A549 (cell line): ENCODE data around the gene AIMP1. TPM values are rescaled to one million over a fixed set of nuclear protein-coding genes. Genes with fewer than 3 reads are reported as not detected.

Experiments used
- ATAC-seq, 2 experiments: fragments of 200-7000 bp in 1 of 2; fragments of >200 bp in 1 of 2; cut with Nextera tagmentation in 1 of 2; cut with Tn5 transposase in 1 of 2; 3 replicates each; pipeline versions ENCODE4 v1.8.0 to v1.9.1; 2018 to 2020; ENCODE audit warnings: mild to moderate bottlenecking in 1 of 2, moderate library complexity in 1 of 2
- CTCF ChIA-PET: fragments of 300-600 bp; sonication (Branson Sonifier 250); formaldehyde crosslinking; extraction: SDS; loops from one replicate; lab custom pipeline; 2021; ENCODE audit warnings: antibody characterized with exemption, inconsistent platforms; lab: Yijun Ruan, JAX
- POLR2A ChIA-PET: fragments of 350-600 bp; formaldehyde crosslinking; extraction: SDS; loops from one replicate; lab custom pipeline; 2021; ENCODE audit warnings: antibody characterized with exemption, inconsistent platforms; lab: Yijun Ruan, JAX
- DNase-seq, 2 experiments: peaks; one replicate each; pipeline versions ENCODE4 v3.0.0 to v3.0.0-alpha.2; 2011 to 2016; ENCODE audit warnings: low read depth in 1 of 2, low spot score in 1 of 2
- FAIRE-seq: peaks from 2 replicates; lab custom pipeline; 2011; peaks lifted over from hg19 to GRCh38; lab: Jason Lieb, UNC
- H3K27ac ChIP-seq, 2 experiments: fragments of >200 bp; sonication (Bioruptor Twin); formaldehyde crosslinking; 3 replicates each; pipeline ENCODE4 v1.5.1; 2016 to 2017
- H3K4me1 ChIP-seq: fragments of >200 bp; sonication (Bioruptor Twin); formaldehyde crosslinking; 3 replicates; pipeline ENCODE4 v1.6.1; 2016
- H3K4me2 ChIP-seq: fragments of >200 bp; sonication (Bioruptor Twin); formaldehyde crosslinking; 3 replicates; pipeline ENCODE4 v1.6.1; 2016
- H3K4me3 ChIP-seq: fragments of >200 bp; sonication (Bioruptor Twin); formaldehyde crosslinking; 3 replicates; pipeline ENCODE4 v1.5.1; 2016
- H3K9me3 ChIP-seq: fragments of >200 bp; sonication (Bioruptor Twin); formaldehyde crosslinking; 3 replicates; pipeline ENCODE4 v1.6.1; 2016
- BHLHE40 ChIP-seq: IDR thresholded peaks from 2 replicates; pipeline ENCODE4 v1.6.1; 2012; ENCODE audit warnings: low read depth, low read length, inconsistent platforms
- CBX2 ChIP-seq: fragments of 200-600 bp; sonication (generic); IDR thresholded peaks from 2 replicates; pipeline ENCODE4 v1.6.1; 2016; ENCODE audit warnings: low read depth, mild to moderate bottlenecking, borderline replicate concordance
- CBX8 ChIP-seq: fragments of 200-600 bp; sonication (generic); IDR thresholded peaks from 2 replicates; pipeline ENCODE4 v1.6.1; 2016
- CHD4 ChIP-seq: fragments of 200-600 bp; sonication (generic); IDR thresholded peaks from 2 replicates; pipeline ENCODE4 v1.6.1; 2016; ENCODE audit warnings: antibody characterized with exemption, mild to moderate bottlenecking, borderline replicate concordance
- E2F6 ChIP-seq: IDR thresholded peaks from 2 replicates; pipeline ENCODE4 v1.6.1; 2012; ENCODE audit warnings: low read depth, borderline replicate concordance
- ELK1 ChIP-seq: fragments of 150-350 bp; IDR thresholded peaks from 2 replicates; pipeline ENCODE4 v1.6.1; 2014; ENCODE audit warnings: low read depth, mild to moderate bottlenecking, low read length
- FOSL2 ChIP-seq, 2 experiments: fragments of 450-650 bp in 1 of 2; fragments of >200 bp in 1 of 2; sonication (Bioruptor Twin) in 1 of 2; formaldehyde crosslinking; IDR thresholded peaks; 2 replicates each; pipeline versions ENCODE4 v1.5.0 to v1.6.1; 2016 to 2020; ENCODE audit warnings: mild to moderate bottlenecking in 1 of 2, moderate library complexity in 1 of 2
- HDAC2 ChIP-seq: fragments of 200-600 bp; sonication (generic); IDR thresholded peaks from 2 replicates; pipeline ENCODE4 v1.6.1; 2016
- HOXA7 ChIP-seq: fragments of 250-450 bp; sonication (Bioruptor Pico); IDR thresholded peaks from 2 replicates; pipeline ENCODE4 v1.5.0; 2020; ENCODE audit warnings: mild to moderate bottlenecking, moderate library complexity
- JUN ChIP-seq, 2 experiments: fragments of >200 bp; sonication (Bioruptor Twin); formaldehyde crosslinking; IDR thresholded peaks; 2 replicates in 1 of 2; 3 replicates in 1 of 2; pipeline ENCODE4 v1.6.1; 2016 to 2017
- JUNB ChIP-seq: fragments of >200 bp; sonication (Bioruptor Twin); formaldehyde crosslinking; IDR thresholded peaks from 2 replicates; pipeline ENCODE4 v1.6.1; 2016
- KDM1A ChIP-seq: fragments of 200-600 bp; sonication (generic); IDR thresholded peaks from 2 replicates; pipeline ENCODE4 v1.6.1; 2016; ENCODE audit warnings: low read depth, mild to moderate bottlenecking
- KDM5A ChIP-seq: fragments of 200-600 bp; sonication (generic); IDR thresholded peaks from 2 replicates; pipeline ENCODE4 v1.6.1; 2016; ENCODE audit warnings: antibody characterized with exemption, mild to moderate bottlenecking
- MAFK ChIP-seq: fragments of 450-650 bp; IDR thresholded peaks from 2 replicates; pipeline ENCODE4 v1.6.1; 2014; ENCODE audit not compliant: partially characterized antibody
- MYC ChIP-seq: IDR thresholded peaks from 2 replicates; pipeline ENCODE4 v1.6.1; 2012; ENCODE audit warnings: mild to moderate bottlenecking, inconsistent platforms, low read length, improper control_type of control experiment, borderline replicate concordance
- NPAS2 ChIP-seq: fragments of 250-450 bp; sonication (Bioruptor Pico); IDR thresholded peaks from 2 replicates; pipeline ENCODE4 v1.8.0; 2022; ENCODE audit warnings: mild to moderate bottlenecking, moderate library complexity, borderline replicate concordance
- PHF8 ChIP-seq: fragments of 200-600 bp; sonication (generic); IDR thresholded peaks from 2 replicates; pipeline ENCODE4 v1.6.1; 2016; ENCODE audit warnings: low read depth, mild to moderate bottlenecking, antibody characterized with exemption, moderate library complexity, borderline replicate concordance
- RAD21 ChIP-seq, 2 experiments: fragments of >200 bp in 1 of 2; sonication (Bioruptor Twin) in 1 of 2; formaldehyde crosslinking in 1 of 2; IDR thresholded peaks in 1 of 2; conservative IDR thresholded peaks in 1 of 2; 2 replicates in 1 of 2; 3 replicates in 1 of 2; pipeline ENCODE4 v1.6.1; 2012 to 2018; ENCODE audit warnings: inconsistent platforms in 1 of 2
- RARB ChIP-seq: fragments of 250-450 bp; sonication (Bioruptor Pico); IDR thresholded peaks from 2 replicates; pipeline ENCODE4 v1.8.0; 2021; ENCODE audit warnings: mild to moderate bottlenecking, moderate library complexity
- REST ChIP-seq: fragments of 200-600 bp; sonication (generic); IDR thresholded peaks from 2 replicates; pipeline ENCODE4 v1.6.1; 2016; ENCODE audit warnings: antibody characterized with exemption, mild to moderate bottlenecking, moderate library complexity
- RNF2 ChIP-seq: fragments of 200-600 bp; sonication (generic); IDR thresholded peaks from 2 replicates; pipeline ENCODE4 v1.6.1; 2016; ENCODE audit warnings: low read depth, mild to moderate bottlenecking, antibody characterized with exemption, moderate library complexity, borderline replicate concordance
- SMC3 ChIP-seq: fragments of >200 bp; sonication (Bioruptor Twin); formaldehyde crosslinking; IDR thresholded peaks from 3 replicates; pipeline ENCODE4 v1.6.1; 2018; ENCODE audit warnings: inconsistent platforms
- SREBF2 ChIP-seq: fragments of 450-650 bp; IDR thresholded peaks from 2 replicates; pipeline ENCODE4 v1.6.1; 2014; ENCODE audit warnings: mild to moderate bottlenecking, moderate library complexity
- ZNF302 ChIP-seq: fragments of 250-450 bp; sonication (Bioruptor Pico); IDR thresholded peaks from 2 replicates; pipeline ENCODE4 v1.9.0; 2021; ENCODE audit warnings: inconsistent platforms, mild to moderate bottlenecking, moderate library complexity
- WGBS: methylation state at CpG from one replicate; pipeline ENCODE4 v1.1.6; 2017; ENCODE audit errors: missing lambda C conversion rate; 5-methylcytosine and 5-hydroxymethylcytosine counted together
- polyA plus RNA-seq, 4 experiments: library from polyadenylated mRNA; depleted of rRNA in 3 of 4; stranded (reverse); fragments of >200 nt; fragmentation: RNase III in 1 of 4; extraction: RNeasy Plus Mini Kit Qiagen cat#74134 plus additional on column Dnase treatment in 1 of 4; gene quantifications; 2 replicates in 3 of 4; 3 replicates in 1 of 4; pipeline ENCODE4 v1.2.3, GENCODE V29; 2011 to 2017

Gene AIMP1
- polyA plus RNA-seq, 2 of the 4 experiments (the other 2 are of a cell fraction) = 35.6 to 70.7 TPM

- no peak overlapping the region for H3K4me2 ChIP-seq
- ATAC-seq (no peak), FAIRE-seq (no peak), DNase-seq (no peak)
- H3K27ac ChIP-seq = no peak overlapping the region
- 48% methylated on average over 1 of the region's 1 CpG for WGBS
- TF ChIP-seq E2F6 = no peak
- no peak for TF ChIP-seq RAD21 (conservative IDR thresholded peaks at IDR 0.05 in 1 of 2, IDR thresholded peaks at IDR 0.05 in 1 of 2)
- TF ChIP-seq MAFK = no peak
- no peak for TF ChIP-seq RNF2
- TF ChIP-seq CBX8 = no peak
- TF ChIP-seq KDM5A = no peak
- no peak for TF ChIP-seq ELK1
- TF ChIP-seq BHLHE40 = no peak
- TF ChIP-seq PHF8 = no peak
- no peak for TF ChIP-seq SREBF2
- TF ChIP-seq CHD4 = no peak
- TF ChIP-seq CBX2 = no peak
- H3K4me3 ChIP-seq = no peak overlapping the region
- ChIA-PET POLR2A (no interaction called here), CTCF (no interaction called here)
- H3K4me1 ChIP-seq = no peaks in the 10 kb centered on the region
- H3K9me3 ChIP-seq = no peaks in the 10 kb centered on the region
Measured at GRCh38 chr4:106277140-106277675, 39.1 kb upstream of the AIMP1 start.

- Histone ChIP-seq H3K4me3 (no peak overlapping the region), H3K27ac (no peak overlapping the region), H3K4me1 (peaks cover 18% of the 10 kb centered on the region), H3K4me2 (no peak overlapping the region), H3K9me3 (no peaks in the 10 kb centered on the region)
- 72% methylated on average over 3 of the region's 3 CpGs for WGBS
- DNase-seq (no peak), ATAC-seq (no peak), FAIRE-seq (no peak)
- CTCF ChIA-PET = interaction anchor here (0.7 kb wide), 1 partner anchor 280 kb away, joined by 4 read pairs; no protein-coding TSS in a partner anchor
- TF ChIP-seq PHF8 (no peak), ZNF302 (CRISPR knock-in tag) (no peak), REST (no peak), JUN (IDR thresholded peaks at IDR 0.05) (no peak), RARB (CRISPR knock-in tag) (no peak), HDAC2 (no peak), MYC (no peak), NPAS2 (CRISPR knock-in tag) (no peak), KDM1A (no peak), RAD21 (conservative IDR thresholded peaks at IDR 0.05 in 1 of 2, IDR thresholded peaks at IDR 0.05 in 1 of 2) (no peak), FOSL2 (IDR thresholded peaks at IDR 0.05) (no peak), FOSL2 (CRISPR knock-in tag; IDR thresholded peaks at IDR 0.05) (no peak), HOXA7 (CRISPR knock-in tag) (no peak), CHD4 (no peak), E2F6 (no peak), SMC3 (no peak), JUNB (no peak)
- POLR2A ChIA-PET = no interaction called here
Measured at GRCh38 chr4:106284227-106284626, 32.1 kb upstream of the AIMP1 start.
